Stimulated activated CD8-positive, alpha-beta memory T cell treated with anti-CD3 and anti-CD28 coated beads, Interleukin-2, amount 100 ng/mL, for 1 hour (primary cell): ENCODE measurements around the gene PRKRA.
A peak's percentile ranks its signal among the peaks of the same experiment; 100 is the strongest.
"Not testable (repeated sequence)": the region's sequence is repeated elsewhere in the genome, so short reads cannot be mapped to it uniquely, and the experiment has no call there.

Experiments
- DNase-seq, 2 donors: peaks; one replicate each; pipeline ENCODE4 v3.0.0-alpha.2; 2020; ENCODE audit warnings: low read depth in 2 of 2

Gene PRKRA

DNA sequence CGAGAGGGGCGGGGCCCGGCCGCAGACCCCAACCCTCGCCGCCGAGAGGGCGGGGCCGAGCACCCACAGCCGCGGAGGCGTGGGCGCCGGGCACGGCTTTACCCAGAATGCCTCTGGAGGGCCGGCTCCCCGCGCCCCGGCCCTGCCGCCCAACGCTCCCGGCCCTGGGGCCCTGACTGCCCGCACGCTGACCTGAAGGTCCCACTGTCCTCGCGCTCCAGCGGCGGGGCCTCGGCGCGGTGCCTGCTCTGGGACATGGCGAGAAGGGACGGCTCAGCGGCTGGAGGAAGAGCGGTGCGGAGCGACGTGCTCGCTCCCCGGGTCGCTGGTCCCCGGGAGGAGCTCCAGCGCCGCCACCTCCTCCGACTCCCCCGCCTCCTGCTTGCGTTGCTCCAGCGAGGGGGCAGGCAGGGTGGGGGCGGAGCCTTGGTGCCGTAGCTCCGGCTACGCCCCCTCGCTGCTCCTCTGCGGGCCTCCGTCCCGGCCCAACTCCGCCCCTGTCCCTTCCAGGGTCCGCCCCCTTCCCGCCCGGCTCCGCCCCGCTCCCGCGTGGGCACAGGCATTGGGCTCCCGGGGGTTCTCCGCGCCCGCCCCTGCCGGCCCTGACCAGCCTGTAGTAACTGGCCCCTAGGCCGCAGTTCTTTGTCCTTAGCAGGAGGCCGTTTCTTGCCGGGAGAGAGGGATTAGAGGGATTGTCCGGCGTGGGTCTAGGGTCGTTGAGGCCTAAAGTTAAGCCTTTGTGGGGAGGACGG, at the start of gene PRKRA, which contains the start of gene PJVK:
Gene PRKRA (minus strand): TSS at position 402 of the 752 bp plus-strand sequence. CDS start 145 bp downstream, at position 257.
Gene PJVK (plus strand): TSS at position 605 of the 752 bp plus-strand sequence. CDS start 2,032 bp downstream, outside the sequence.
- DNase-seq = peak; percentile 83 to 94

DNA sequence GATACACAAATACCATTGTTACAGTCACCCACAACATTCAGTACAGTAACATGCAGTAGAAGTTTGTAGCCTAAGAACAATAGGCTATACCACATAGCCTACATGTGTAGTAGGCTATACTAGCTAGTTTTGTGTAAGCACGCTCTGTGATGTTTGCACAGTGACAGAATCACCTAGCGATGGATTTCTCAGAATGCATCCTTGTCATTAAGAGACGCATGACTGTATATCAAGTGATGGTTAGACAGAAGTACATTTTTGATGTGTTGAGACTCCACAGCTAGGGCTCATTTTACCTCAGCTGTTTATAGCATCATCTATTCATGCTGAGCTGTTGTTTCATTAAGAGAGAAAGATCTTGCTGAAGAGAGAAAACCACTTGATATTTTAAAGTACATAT, 48.7 kb upstream of the PRKRA start:
- no peak for DNase-seq

DNA sequence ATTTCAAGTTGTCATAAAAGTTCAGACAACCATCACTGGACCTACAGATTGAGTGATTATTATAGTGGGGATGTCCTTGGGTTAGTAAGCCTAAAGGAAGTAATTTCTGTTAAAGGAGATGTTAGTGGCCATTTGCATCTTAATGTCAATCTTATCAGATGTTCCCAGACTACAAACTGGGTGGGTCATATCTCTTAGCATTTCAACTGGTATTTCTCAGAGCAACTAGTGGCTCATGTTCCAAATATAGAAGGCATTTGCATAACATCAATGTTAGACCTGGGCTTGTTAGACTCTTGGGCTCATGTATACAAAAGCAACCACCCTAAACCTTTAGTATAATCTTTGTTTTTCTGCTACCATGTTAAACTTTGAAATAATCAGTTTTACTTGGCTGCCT, 47.2 kb upstream of the PRKRA start:
- DNase-seq = no peak

DNA sequence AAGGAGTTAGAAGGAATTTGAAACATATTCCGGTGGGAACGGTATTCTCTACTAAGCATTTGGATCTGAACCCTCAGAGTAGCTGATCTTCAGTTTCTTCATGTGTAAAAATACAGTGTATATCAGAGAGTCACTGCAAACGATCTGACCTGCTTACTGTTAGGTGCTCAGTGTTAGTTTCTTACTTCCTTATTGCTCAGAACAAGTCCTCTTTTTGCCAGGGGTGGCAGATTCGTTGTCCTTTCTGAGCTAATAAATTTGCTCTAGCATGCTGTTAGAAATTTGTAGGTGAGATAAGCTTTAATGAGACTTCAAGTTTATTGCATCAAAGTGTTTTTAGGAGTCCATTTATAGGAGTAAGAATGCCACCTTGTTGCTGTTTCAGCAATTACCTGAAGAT, 45.1 kb upstream of the PRKRA start:
- DNase-seq = no peak

DNA sequence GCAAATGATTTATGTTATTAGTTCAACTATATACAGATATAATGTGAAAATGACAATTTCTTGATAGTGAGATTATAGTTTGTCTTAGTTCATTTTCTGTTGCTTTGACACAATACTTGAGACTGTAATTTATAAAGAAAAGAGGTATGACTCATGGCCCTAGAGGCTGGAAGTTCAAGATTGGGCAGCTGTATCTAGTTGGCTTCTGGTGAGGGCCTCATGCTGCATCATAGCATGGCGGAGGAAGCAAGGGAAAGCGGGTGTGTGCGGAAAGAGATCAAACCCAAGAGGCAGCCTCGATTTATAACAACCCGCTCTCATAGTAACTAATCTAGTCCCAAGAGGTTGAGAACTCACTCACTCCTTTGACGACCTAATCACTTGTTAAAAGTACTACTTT, 40.6 kb upstream of the PRKRA start:
- DNase-seq = no peak

DNA sequence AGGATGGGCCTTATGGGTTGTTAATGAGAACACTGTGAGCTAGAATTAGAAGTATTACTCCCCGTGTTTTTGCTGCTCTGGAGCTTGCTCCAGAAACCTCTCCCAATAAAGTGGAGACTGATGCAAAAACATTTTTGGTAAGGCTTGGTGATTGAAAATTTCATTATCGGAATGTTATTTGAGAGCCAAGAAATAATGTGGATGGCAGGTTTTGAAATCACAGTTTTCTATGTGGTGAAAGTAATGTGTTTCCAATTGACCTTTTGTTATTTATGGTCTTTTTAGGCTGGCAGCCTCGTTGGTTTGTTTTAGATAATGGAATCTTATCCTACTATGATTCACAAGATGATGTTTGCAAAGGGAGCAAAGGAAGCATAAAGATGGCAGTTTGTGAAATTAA, 34.4 kb upstream of the PRKRA start:
- DNase-seq = no peak

DNA sequence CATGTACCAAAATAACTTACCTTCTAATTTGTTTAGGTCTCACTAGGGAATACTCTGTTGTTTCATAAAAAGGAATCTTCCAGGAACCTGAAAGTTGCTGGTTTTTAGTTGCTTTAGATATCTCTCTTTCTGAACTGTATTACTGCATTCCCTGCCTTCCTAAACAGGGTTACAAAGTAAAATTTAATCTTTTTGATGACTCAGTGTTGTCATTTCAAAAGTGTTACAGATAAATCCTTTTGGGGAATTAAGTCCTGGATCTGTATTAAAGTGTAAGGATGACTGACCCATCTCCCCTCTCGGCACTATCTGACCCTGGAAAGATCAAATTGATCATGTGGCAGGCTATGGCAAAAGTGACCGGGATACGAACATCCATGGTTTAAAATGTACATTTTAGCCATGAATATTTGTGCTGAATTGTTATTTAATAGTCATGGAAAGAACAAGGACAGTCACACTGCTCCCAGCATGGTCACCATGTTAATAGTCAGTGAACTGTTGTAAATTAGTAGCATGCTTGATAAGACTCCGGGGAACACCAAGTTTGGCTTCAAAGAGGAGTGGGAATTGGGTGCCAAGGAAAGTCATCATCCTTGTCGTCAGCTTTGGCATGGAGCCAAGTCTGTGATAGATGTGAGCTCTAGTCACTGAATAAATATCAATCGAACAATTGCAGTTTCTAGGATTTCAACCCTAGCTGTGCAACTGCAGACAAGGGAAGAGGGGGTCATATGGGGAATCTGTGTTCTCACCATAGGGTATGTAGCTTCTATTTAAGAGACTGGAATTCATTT, 33.5 kb upstream of the PRKRA start:
- DNase-seq = no peak

DNA sequence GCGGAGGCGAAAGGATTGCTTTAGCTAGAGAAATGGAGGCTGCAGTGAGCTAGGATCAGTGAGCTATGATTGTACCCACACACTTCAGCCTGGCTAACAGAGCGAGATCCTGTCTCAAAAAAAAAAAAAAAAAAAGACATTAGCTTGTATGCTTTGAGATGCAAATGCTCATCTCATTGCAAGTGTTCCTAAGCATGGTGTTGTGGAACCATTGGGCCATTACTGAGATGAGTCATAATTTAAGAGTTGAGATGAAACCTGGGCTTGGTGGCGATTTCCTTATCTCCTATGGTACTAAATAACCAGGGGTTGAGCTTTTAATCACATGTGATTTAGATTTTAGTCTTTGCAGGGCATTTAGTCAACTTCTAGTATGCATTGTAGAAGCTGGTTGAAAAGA, 31.5 kb upstream of the PRKRA start:
- no peak for DNase-seq

DNA sequence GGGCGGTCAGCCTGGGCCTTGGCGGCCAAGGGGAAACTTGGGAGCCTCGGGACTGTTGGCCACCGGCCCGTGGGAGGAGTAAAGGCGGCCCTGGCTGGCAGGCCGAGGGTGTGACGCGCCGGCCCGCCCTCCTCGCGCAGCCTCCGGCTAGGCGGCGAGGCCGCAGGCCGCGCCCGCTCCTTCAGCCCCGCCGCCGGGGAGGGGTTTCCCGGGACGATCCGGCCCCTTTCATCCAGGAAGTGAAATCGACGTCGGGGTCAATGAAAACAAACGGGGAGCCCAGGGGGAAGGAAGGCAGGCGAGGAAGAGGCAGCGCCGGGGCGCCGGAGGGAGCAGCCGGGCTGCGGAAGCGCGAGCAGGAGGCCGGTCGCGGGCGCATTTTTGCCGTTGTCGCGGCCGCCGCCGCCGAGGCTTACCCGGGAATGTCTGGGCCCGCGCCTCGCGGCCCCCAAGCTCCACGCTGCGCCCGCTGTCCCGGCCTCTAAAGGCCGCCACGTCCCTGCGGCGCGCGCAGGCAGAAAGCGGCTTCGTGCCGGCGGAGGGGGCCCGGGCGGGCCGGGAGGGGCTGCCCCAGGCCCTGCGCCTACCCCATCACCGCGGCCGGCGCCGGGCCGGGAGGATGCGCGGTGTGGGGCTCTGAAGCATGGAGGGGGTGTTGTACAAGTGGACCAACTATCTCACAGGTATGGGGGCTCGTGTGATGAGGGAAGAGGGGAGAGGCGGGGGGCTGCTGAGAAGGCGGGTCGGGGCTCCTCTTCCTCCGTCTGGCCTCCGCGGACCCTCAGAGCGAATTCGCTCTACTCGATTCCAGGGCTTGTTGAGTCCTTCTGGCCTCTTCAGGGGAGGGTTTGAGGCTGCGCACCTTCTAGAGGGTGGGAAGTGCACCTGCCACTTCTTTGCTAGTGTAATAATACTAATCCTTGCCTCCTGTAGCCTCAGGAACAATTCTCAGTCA, 29.5 kb upstream of the PRKRA start, which contains the start of gene PLEKHA3:
Gene PLEKHA3 (plus strand): TSS at position 231 of the 955 bp plus-strand sequence. CDS start 413 bp downstream, at position 644.
- peak; percentile 52 to 57 for DNase-seq

DNA sequence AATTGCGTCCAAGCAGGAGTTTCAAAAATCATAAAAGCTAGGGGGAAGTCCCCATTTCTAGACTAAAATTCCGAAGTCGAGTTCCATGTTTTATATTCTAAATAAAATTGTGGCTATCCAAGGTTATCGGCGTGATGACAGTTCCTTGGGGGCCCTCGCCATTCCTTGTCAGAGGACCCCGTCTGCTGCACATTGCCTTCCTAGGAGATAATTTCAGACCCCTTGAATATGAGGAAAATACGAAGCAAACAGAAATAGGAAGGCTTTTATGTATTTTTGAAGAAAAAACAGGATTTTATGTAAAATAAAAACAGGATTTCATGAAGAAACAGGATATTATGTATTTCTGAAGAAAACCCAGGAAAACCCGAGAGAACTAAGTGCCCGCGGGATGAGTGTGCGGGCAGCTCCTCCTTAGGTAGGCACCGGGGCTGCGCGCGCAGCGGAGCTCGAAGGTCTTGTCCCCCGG, 28.8 kb upstream of the PRKRA start:
- DNase-seq = no peak

DNA sequence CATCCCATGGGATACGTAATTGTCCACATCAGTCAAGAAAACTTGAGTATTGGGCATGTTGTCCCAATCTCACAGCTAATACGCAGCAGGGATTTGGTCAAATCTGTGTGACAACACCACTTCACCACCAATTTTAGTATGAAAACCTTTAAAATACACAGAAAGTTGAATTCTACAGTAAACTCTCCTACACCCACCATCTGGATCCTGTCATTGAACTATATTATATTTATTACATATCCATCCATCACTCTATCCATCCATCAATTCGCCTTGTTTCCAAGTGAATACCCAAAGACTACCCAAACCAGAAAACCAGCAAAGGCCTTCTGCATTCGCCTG, 28.3 kb upstream of the PRKRA start:
- DNase-seq = no peak

DNA sequence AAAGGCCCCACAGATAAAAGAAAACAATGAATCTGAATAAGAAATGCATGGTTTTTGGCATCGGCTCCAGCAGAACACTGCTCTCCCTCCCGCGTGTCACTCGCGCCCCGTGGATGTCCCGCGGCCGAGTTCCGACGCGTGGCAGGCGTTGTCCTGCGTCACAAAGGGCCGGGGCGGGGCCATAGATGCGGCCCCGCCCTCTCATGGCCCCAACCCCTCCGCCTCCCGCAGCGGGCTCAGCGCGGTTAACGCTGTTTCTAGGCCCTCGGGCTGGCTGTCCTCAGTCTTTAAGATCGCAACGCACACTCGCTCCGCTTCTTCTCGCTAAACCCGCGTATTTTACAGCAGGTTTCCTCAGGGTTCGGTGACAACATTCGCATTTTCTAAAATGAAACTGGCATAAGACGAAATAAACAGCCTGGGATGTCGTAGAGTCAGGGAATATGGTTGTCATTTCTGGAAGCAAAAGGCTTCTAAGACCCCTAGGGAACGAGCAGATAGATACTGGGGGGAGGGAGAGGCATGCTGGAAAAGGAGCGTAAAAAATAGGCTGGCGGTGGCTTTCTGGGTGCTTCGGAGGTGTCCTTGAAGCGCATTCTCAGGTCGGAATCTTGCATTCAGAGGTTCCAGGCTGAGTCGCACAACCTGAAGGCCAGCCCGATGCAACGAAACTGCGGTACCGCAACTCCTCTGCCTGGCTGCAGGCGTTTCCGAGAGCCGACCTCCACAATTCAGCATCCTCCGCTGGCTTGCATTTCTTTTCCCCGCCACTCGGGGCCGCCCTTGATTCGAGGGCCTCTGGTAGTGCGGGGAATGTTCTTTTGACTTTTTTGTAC, 27.7 kb upstream of the PRKRA start, which contains the start of gene FKBP7:
Gene FKBP7 (minus strand): TSS at position 162 of the 836 bp plus-strand sequence. CDS start 101 bp downstream, at position 61.
- peak; percentile 63 to 75 for DNase-seq

DNA sequence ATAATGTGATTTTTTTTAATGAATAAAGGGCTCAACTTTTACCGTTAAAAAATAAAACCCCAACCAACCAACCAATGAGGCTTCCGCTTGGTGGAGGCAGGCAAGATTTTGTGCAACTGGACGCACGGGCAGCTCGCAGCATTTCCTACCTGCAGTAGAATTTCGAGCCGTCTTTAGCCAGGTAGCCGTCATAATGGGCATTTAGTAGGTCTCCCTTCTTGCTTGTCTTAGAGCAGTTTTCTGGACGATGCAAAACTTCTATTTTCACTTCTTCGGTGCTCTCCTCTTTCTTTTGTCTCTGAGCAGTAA, 27.1 kb upstream of the PRKRA start:
- no peak for DNase-seq

DNA sequence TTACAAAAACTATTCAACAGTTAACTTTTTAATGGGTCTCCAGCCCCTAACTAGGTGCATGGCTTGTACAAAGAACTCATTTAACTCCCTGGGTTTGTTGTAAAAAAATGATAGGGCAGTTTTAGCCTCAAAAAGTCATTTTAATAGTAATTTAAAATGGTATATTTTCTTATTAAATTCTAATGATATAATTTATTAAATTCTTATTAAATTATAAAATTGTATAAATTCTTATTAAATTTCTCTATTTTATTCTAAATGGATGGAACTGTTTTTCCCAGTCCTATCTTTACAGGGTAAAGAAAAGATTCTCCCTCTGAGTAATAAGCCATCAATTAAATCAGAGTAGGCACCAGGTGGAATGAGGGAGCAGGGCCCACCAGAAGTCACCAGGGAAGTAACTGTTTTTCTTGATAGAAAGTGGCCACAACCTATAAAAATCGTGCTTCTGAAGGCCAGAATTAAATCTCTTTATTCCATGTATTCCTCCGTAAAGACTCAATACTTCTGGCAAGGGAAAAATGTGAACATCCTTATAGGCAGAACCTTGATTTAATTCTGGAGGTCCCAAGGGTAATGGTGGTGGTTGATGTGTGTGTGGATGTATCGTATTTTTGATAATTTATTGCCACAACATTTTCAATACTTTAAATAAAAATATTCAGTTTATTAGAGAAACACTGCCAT, 26.6 kb upstream of the PRKRA start:
- no peak for DNase-seq

DNA sequence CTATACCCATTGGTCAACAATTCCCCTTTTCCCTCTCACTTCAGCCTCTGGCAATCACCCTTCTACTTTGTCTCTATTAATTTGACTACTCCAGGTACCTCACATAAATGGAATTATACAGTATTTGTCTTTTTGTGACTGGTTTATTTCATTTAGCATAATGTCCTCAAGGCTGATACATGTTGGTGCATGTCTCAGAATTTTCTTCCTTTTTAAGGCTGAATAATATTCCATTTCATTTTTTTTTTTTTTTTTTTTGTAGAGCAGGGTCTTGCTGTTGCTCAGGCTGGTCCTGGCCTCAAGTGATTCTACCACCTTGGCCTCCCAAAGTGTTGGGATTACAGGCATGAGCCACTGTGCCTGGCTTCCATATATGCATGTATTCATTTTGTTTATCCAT, 25.5 kb upstream of the PRKRA start:
- DNase-seq = no peak

DNA sequence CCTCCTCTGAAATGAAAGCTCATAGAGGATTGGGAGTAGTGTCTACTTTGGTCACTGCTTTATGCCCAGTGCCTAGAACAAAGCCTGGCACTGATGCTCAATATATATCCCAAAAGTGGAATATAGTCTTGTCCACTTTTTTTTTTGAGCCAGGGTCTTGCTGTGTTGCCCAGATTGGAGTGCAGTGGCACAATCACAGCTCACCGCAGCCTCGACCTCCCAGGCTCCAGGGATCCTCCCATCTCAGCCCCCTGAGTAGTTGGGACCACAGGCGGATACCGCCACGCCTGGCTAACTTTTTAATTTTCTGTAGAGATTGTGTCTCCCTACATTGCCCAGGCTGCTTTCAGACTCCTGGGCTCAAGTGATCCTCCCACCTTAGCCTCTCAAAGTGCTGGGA, 23.6 kb upstream of the PRKRA start:
- no peak for DNase-seq

DNA sequence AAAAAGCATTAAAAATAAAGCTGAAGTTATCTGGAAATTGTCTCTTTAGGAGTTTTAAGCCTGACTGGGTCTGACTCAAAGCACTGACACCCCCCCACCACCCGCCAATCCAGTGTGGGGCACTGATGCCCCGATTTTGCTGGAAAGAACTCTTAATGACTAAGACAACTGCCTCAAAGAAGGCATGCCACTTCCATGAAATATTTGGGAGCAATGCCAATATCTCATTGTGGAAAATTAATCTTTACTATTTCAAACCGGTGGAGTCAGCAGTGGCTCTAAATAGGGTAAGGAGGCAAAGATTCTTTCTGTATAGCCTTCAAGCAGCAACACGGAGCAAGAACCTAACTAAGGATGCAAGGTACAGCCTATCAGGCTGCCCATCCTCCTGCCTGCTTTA, 23.0 kb upstream of the PRKRA start:
- DNase-seq = no peak

DNA sequence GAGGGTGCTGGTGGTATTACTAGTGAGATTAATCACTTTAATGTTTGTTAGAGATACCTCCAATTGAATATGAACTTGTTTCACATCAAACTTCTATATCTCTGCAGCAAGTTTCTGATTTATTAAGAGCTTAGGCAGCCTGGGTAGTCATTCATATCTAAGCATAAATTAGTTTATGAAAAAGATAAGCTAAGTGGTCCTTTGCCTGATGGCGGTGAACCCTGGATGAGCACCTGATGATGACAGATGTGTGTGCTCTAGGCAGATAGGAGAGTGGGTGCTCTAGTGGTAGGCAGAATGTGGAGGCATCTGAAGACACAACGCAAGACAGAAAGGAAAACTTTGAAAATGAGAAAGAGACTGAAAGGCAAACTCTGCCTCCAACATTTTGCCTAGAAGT, 22.4 kb upstream of the PRKRA start:
- no peak for DNase-seq

DNA sequence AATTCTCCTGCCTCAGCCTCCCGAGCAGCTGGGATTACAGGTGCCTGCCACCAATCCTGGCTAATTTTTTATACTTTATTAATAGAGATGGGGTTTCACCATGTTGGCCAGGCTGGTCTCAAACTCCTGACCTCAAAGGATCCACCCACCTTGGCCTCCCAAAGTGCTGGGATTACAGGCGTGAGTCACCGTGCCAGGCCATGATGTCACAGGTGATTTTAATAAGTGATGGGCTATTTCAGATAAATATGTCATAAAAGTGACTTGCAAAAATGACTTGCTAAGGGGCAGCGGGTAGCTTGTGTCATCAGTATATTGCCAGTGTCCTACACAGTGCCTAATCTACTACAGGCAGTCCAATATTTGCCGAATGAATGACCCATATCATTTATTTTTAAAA, 20.3 kb upstream of the PRKRA start:
- DNase-seq = not testable (repeated sequence)

DNA sequence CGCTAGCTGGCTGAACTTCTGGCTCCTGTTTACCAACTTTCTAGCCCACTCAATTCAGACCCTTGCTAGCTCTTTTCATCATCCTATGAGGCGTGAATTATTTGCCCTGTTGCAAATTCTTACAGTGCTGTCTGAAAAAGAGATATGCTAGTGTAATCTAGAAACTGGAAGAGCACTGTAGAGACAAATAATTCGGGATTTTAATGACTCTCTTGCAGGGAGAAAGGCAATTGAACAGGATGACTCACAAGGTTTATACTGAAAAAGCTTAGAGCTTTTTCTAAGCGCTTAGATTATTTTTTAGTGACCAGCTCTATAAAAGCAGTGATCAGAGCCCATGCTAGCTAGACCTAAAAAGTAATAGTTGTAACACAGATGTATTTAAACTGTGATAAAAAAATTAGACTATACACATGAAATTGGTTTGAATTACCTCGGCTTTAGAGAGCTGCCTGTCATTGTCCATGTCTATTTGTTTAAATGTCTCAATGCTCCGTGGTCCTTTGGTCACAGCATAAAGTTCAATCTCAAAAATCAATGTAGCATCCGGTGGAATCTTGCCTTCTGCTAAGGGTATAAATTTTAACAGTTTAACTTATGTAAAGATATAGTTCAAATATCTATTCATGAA, 18.4 kb upstream of the PRKRA start:
- no peak for DNase-seq
